GM21619 (cell line): ENCODE results near the gene VSTM5.
"Not testable (repeated sequence)": the region's sequence is repeated elsewhere in the genome, so short reads cannot be mapped to it uniquely, and the experiment has no call there.

Experiments
- ATAC-seq: cut with Tn5 transposase; IDR thresholded peaks from one replicate; pipeline ENCODE4 v1.9.1; 2021; ENCODE audit not compliant: unreplicated experiment

The VSTM5 gene

GRCh38 chr11:93801366-93801765, 49.1 kb downstream of the VSTM5 start:
- ATAC-seq: no peak

GRCh38 chr11:93796441-93797231, 53.8 kb downstream of the VSTM5 start:
- no peak for ATAC-seq

GRCh38 chr11:93791493-93791892, 58.9 kb downstream of the VSTM5 start:
- ATAC-seq: no peak

GRCh38 chr11:93784935-93785360, 65.5 kb downstream of the VSTM5 start:
- peak; percentile 32 for ATAC-seq

- ATAC-seq: peak; percentile 94
Measured at GRCh38 chr11:93784145-93784934, 66.1 kb downstream of the VSTM5 start, which contains the start of gene MED17. Gene MED17 (plus strand): TSS chr11:93784282. CDS start chr11:93784514, 232 bp downstream.

- ATAC-seq: peak; percentile 39
Measured at GRCh38 chr11:93783765-93784144, 66.7 kb downstream of the VSTM5 start.

- ATAC-seq: no peak
Measured at GRCh38 chr11:93783362-93783761, 67.1 kb downstream of the VSTM5 start.

GRCh38 chr11:93775289-93775688, 75.1 kb downstream of the VSTM5 start:
- ATAC-seq: no peak

GRCh38 chr11:93774560-93774959, 75.9 kb downstream of the VSTM5 start:
- not testable (repeated sequence) for ATAC-seq

GRCh38 chr11:93773601-93774200, 76.7 kb downstream of the VSTM5 start:
- ATAC-seq: no peak

- no peak for ATAC-seq
Measured at GRCh38 chr11:93773045-93773477, 77.4 kb downstream of the VSTM5 start.

- no peak for ATAC-seq
Measured at GRCh38 chr11:93772123-93772522, 78.3 kb downstream of the VSTM5 start.

- no peak for ATAC-seq
Measured at GRCh38 chr11:93770160-93770559, 80.3 kb downstream of the VSTM5 start.
